MG63 (cell line): ENCODE results near the gene HDAC4. TPM values are rescaled to one million over a fixed set of nuclear protein-coding genes. Genes with fewer than 3 reads are reported as not detected.
"Not testable (repeated sequence)": the region's sequence is repeated elsewhere in the genome, so short reads cannot be mapped to it uniquely, and the experiment has no call there.

Experiments
- DNase-seq: peaks from one replicate; pipeline ENCODE4 v3.0.0-alpha.2; 2020
- H3K27me3 ChIP-seq: fragments of 250-450 bp; sonication (Bioruptor Pico); 2 replicates; pipeline ENCODE4 v1.5.1; 2020; ENCODE audit warnings: mild to moderate bottlenecking, moderate library complexity
- H3K36me3 ChIP-seq: fragments of 250-450 bp; sonication (Bioruptor Pico); 2 replicates; pipeline ENCODE4 v1.5.1; 2020; ENCODE audit warnings: mild to moderate bottlenecking, moderate library complexity
- H3K4me3 ChIP-seq: fragments of 250-450 bp; sonication (Bioruptor Pico); 2 replicates; pipeline ENCODE4 v1.5.1; 2020; ENCODE audit warnings: mild to moderate bottlenecking, moderate library complexity
- H3K9me3 ChIP-seq: fragments of 250-450 bp; sonication (Bioruptor Pico); 2 replicates; pipeline ENCODE4 v1.5.1; 2020; ENCODE audit warnings: mild to moderate bottlenecking, moderate library complexity
- total RNA-seq: library from RNA; depleted of rRNA; stranded (reverse); fragments of >200 nt; shearing (Covaris generic); gene quantifications from 2 replicates; pipeline ENCODE4 v1.2.3, GENCODE V29; 2014; ENCODE audit warnings: low replicate concordance

HDAC4 gene
- total RNA-seq, 1 experiment from 2014 or later, result 27.3 TPM

- Histone ChIP-seq H3K27me3 (no peaks in the 10 kb centered on the region), H3K36me3 (no peaks in the 10 kb centered on the region), H3K4me3 (no peak overlapping the region), H3K9me3 (no peaks in the 10 kb centered on the region)
- DNase-seq, result no peak
These were observed 356.5 kb downstream of the HDAC4 start for GRCh38 chr2:239044336-239044735.

GRCh38 chr2:239043326-239043725 is 357.5 kb downstream of the HDAC4 start:
- Histone ChIP-seq H3K36me3 (no peaks in the 10 kb centered on the region), H3K9me3 (no peaks in the 10 kb centered on the region), H3K4me3 (no peak overlapping the region), H3K27me3 (no peaks in the 10 kb centered on the region)
- DNase-seq, result no peak

- Histone ChIP-seq H3K27me3 (no peaks in the 10 kb centered on the region), H3K9me3 (no peaks in the 10 kb centered on the region), H3K36me3 (no peaks in the 10 kb centered on the region)
These were observed 358.1 kb downstream of the HDAC4 start for GRCh38 chr2:239042551-239043320.

GRCh38 chr2:239042046-239042445 is 358.8 kb downstream of the HDAC4 start:
- Histone ChIP-seq H3K4me3 (no peak overlapping the region), H3K27me3 (no peaks in the 10 kb centered on the region), H3K9me3 (no peaks in the 10 kb centered on the region), H3K36me3 (no peaks in the 10 kb centered on the region)
- no peak for DNase-seq

More at GRCh38 chr2:239042551-239043320, 358.1 kb downstream of the HDAC4 start:
- no peak overlapping the region for H3K4me3 ChIP-seq
- DNase-seq, result no peak

GRCh38 chr2:239041062-239041461 is 359.8 kb downstream of the HDAC4 start:
- H3K36me3 ChIP-seq, result no peaks in the 10 kb centered on the region
- DNase-seq, result no peak
- no peak overlapping the region for H3K4me3 ChIP-seq
- no peaks in the 10 kb centered on the region for H3K27me3 ChIP-seq
- no peaks in the 10 kb centered on the region for H3K9me3 ChIP-seq

- Histone ChIP-seq H3K4me3 (no peak overlapping the region), H3K36me3 (no peaks in the 10 kb centered on the region), H3K27me3 (no peaks in the 10 kb centered on the region), H3K9me3 (no peaks in the 10 kb centered on the region)
- no peak for DNase-seq
These were observed 360.6 kb downstream of the HDAC4 start for GRCh38 chr2:239040152-239040761.

GRCh38 chr2:239039479-239039861 is 361.4 kb downstream of the HDAC4 start:
- no peak overlapping the region for H3K4me3 ChIP-seq
- no peak for DNase-seq
- H3K27me3 ChIP-seq, result no peaks in the 10 kb centered on the region
- H3K9me3 ChIP-seq, result no peaks in the 10 kb centered on the region
- H3K36me3 ChIP-seq, result no peaks in the 10 kb centered on the region

- Histone ChIP-seq H3K36me3 (no peaks in the 10 kb centered on the region), H3K4me3 (no peak overlapping the region), H3K27me3 (no peaks in the 10 kb centered on the region), H3K9me3 (no peaks in the 10 kb centered on the region)
- no peak for DNase-seq
These were observed 361.9 kb downstream of the HDAC4 start for GRCh38 chr2:239038773-239039478.

GRCh38 chr2:239038284-239038683 is 362.5 kb downstream of the HDAC4 start:
- not testable (repeated sequence) for H3K9me3 ChIP-seq, DNase-seq, H3K4me3 ChIP-seq, H3K36me3 ChIP-seq, H3K27me3 ChIP-seq

GRCh38 chr2:239037559-239037910 is 363.3 kb downstream of the HDAC4 start:
- Histone ChIP-seq H3K36me3 (no peaks in the 10 kb centered on the region), H3K4me3 (no peak overlapping the region), H3K27me3 (no peaks in the 10 kb centered on the region; the same call in 1 of the 2 replicates), H3K9me3 (no peaks in the 10 kb centered on the region)
- no peak for DNase-seq

GRCh38 chr2:239036819-239037558 is 363.8 kb downstream of the HDAC4 start:
- Histone ChIP-seq H3K27me3 (peaks cover 5% of the 10 kb centered on the region; the same call in 1 of the 2 replicates), H3K4me3 (no peak overlapping the region), H3K36me3 (no peaks in the 10 kb centered on the region), H3K9me3 (0 out of 2 replicates have a peak, but pooled peaks cover 1% of the 10 kb centered on the region)
- no peak for DNase-seq

- Histone ChIP-seq H3K4me3 (no peak overlapping the region), H3K9me3 (0 out of 2 replicates have a peak, but pooled peaks cover 1% of the 10 kb centered on the region), H3K36me3 (no peaks in the 10 kb centered on the region), H3K27me3 (peaks cover 10% of the 10 kb centered on the region; the same call in 1 of the 2 replicates)
- DNase-seq, result no peak
These were observed 364.7 kb downstream of the HDAC4 start for GRCh38 chr2:239035997-239036731.

GRCh38 chr2:239035361-239035814 is 365.4 kb downstream of the HDAC4 start:
- Histone ChIP-seq H3K36me3 (no peaks in the 10 kb centered on the region), H3K27me3 (peaks cover 12% of the 10 kb centered on the region; the same call in 1 of the 2 replicates), H3K4me3 (no peak overlapping the region), H3K9me3 (0 out of 2 replicates have a peak, but pooled peaks cover 1% of the 10 kb centered on the region)
- DNase-seq, result peak; percentile 33

GRCh38 chr2:239034561-239035341 is 366.1 kb downstream of the HDAC4 start:
- DNase-seq, result no peak
- H3K27me3 ChIP-seq, result peaks cover 12% of the 10 kb centered on the region; the same call in 1 of the 2 replicates

GRCh38 chr2:239033801-239034560 is 366.8 kb downstream of the HDAC4 start:
- Histone ChIP-seq H3K4me3 (no peak overlapping the region), H3K36me3 (no peaks in the 10 kb centered on the region), H3K27me3 (peaks cover 12% of the 10 kb centered on the region; the same call in 1 of the 2 replicates), H3K9me3 (0 out of 2 replicates have a peak, but pooled peaks cover 1% of the 10 kb centered on the region)
- DNase-seq, result no peak

More at GRCh38 chr2:239034561-239035341, 366.1 kb downstream of the HDAC4 start:
- Histone ChIP-seq H3K4me3 (no peak overlapping the region), H3K9me3 (0 out of 2 replicates have a peak, but pooled peaks cover 1% of the 10 kb centered on the region), H3K36me3 (no peaks in the 10 kb centered on the region)
